Measurements from ENCODE around the gene FOXN3. TPM values are rescaled to one million over a fixed set of nuclear protein-coding genes. Genes with fewer than 3 reads are reported as not detected.

Gene FOXN3
- total RNA-seq, 1 experiment from 2014 or later: 8.8 TPM

- CTCF ChIA-PET: no interaction called here
- ATAC-seq (no peak), DNase-seq (ENCODE audit: low read depth, low spot score) (no peak)
- H3K4me3 ChIP-seq (ENCODE audit: low read depth in 2 of 2, low read length in 2 of 2): no peak overlapping the region
- BruUV-seq (replicated peaks): no TSS peak
- in situ Hi-C loops (cut with HindIII; ENCODE audit: low pct_unique_long_range_greater_than_20kb, low sequenced_read_pairs) (no loop called here), intact Hi-C loops (cut with micrococcal nuclease; ENCODE audit: unreplicated experiment) (no loop called here)
- H3K4me1 ChIP-seq (ENCODE audit: control insufficient read depth, insufficient read depth, low read length): no peaks in the 10 kb centered on the region
- no peaks in the 10 kb centered on the region for H3K36me3 ChIP-seq (ENCODE audit: control insufficient read depth, insufficient read depth, low read length)
- no peaks in the 10 kb centered on the region for H3K9me3 ChIP-seq (ENCODE audit: control insufficient read depth, insufficient read depth, low read depth, low read length)
- H3K27me3 ChIP-seq (ENCODE audit: control insufficient read depth, insufficient read depth, low read length): no peaks in the 10 kb centered on the region
- TF ChIP-seq TCF7L2 (IDR thresholded peaks at IDR 0.05; ENCODE audit: low read depth, low read length) (no peak), REST (IDR thresholded peaks at IDR 0.05; ENCODE audit: insufficient read depth in 1 of 2, low read depth in 2 of 2, low read length in 1 of 2) (no peak), POLR2AphosphoS5 (IDR thresholded peaks at IDR 0.05; ENCODE audit: low read depth, low read length) (no peak), SIN3A (IDR thresholded peaks at IDR 0.05; ENCODE audit: borderline replicate concordance, insufficient read depth, low read depth, low read length) (no peak), CTCF (IDR thresholded peaks at IDR 0.05) (no peak)
- POLR2A ChIA-PET: no interaction called here
- H3K27ac ChIP-seq (ENCODE audit: low read length): no peak overlapping the region
These were observed 157.0 kb downstream of the FOXN3 start for GRCh38 chr14:89259951-89260609.

DNA sequence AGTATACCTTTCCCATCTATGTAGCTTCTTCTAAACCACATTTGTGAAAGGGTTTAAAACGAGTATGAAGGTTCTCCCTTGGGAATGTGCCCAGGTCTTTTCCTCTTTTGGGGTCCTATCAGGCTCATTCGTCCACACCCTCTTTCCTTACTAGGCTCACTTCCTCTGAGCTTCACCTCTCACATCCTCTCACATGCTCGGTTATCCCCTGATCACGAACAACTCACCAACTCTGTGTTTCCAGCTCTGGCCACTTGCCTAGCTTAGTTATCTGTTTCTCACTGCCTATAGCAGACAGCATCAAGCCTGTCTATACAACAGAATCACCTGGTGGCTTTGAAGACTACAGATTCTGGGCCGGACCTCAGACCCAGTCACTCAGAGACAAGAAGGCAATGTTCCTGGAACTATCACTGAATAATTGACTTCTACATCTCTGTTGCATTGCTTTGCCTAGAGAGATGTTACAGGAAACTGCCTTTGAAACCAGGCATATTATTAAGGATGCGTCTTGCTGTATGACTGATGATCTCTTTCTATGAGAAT is 158.2 kb downstream of the FOXN3 start:
- no peak overlapping the region for H3K27ac ChIP-seq (ENCODE audit: low read length)
- in situ Hi-C loops (cut with HindIII; ENCODE audit: low pct_unique_long_range_greater_than_20kb, low sequenced_read_pairs) (no loop called here), intact Hi-C loops (cut with micrococcal nuclease; ENCODE audit: unreplicated experiment) (no loop called here)
- H3K9me3 ChIP-seq (ENCODE audit: control insufficient read depth, insufficient read depth, low read depth, low read length): no peaks in the 10 kb centered on the region
- H3K4me3 ChIP-seq (ENCODE audit: low read depth in 2 of 2, low read length in 2 of 2): no peak overlapping the region
- no peaks in the 10 kb centered on the region for H3K27me3 ChIP-seq (ENCODE audit: control insufficient read depth, insufficient read depth, low read length)
- no TSS peak for BruUV-seq (replicated peaks)
- ChIA-PET CTCF (no interaction called here), POLR2A (no interaction called here)
- DNase-seq (ENCODE audit: low read depth, low spot score) (no peak), ATAC-seq (no peak)
- H3K36me3 ChIP-seq (ENCODE audit: control insufficient read depth, insufficient read depth, low read length): no peaks in the 10 kb centered on the region
- H3K4me1 ChIP-seq (ENCODE audit: control insufficient read depth, insufficient read depth, low read length): no peaks in the 10 kb centered on the region
- TF ChIP-seq REST (IDR thresholded peaks at IDR 0.05; ENCODE audit: insufficient read depth in 1 of 2, low read depth in 2 of 2, low read length in 1 of 2) (no peak), CTCF (IDR thresholded peaks at IDR 0.05) (no peak), SIN3A (IDR thresholded peaks at IDR 0.05; ENCODE audit: borderline replicate concordance, insufficient read depth, low read depth, low read length) (no peak)
